ENCODE data around the gene ROR1. TPM values are rescaled to one million over a fixed set of nuclear protein-coding genes. Genes with fewer than 3 reads are reported as not detected.

ROR1 gene
- total and polyA plus RNA-seq, 2 donors (not counting 3 experiments of a cell fraction or from before 2014, with no cell fraction given), result 2.6 to 3.5 TPM

GRCh38 chr1:63984930-63985290, 211.1 kb downstream of the ROR1 start:
- no peaks in the 10 kb centered on the region for H3K9me1 ChIP-seq (replicated peaks; ENCODE audit: control insufficient read depth, extremely low read depth, insufficient read depth, low read length)
- no peak overlapping the region for H3K4me2 ChIP-seq (ENCODE audit: insufficient read depth, low read length)
- H3K9me3 ChIP-seq (replicated peaks; ENCODE audit: control insufficient read depth, insufficient read depth, low read length), result no peaks in the 10 kb centered on the region
- H4K20me1 ChIP-seq (replicated peaks; ENCODE audit: control insufficient read depth, extremely low read depth, insufficient read depth, low read length), result no peaks in the 10 kb centered on the region
- no peak overlapping the region for H3K27ac ChIP-seq (ENCODE audit: insufficient read depth, low read depth, low read length)
- FAIRE-seq, result no peak
- dilution Hi-C loops (cut with MboI; ENCODE audit: extremely low pct_ligation_motif_present, low sequenced_read_pairs), result no loop called here
- no peak for DNase-seq (ENCODE audit: low read depth, low spot score)
- no peaks in the 10 kb centered on the region for H3K79me2 ChIP-seq (ENCODE audit: control insufficient read depth, insufficient read depth, low read length)
- no peak overlapping the region for H3K4me3 ChIP-seq (replicated peaks in 1 of 3; ENCODE audit: insufficient read depth in 1 of 3, low read depth in 1 of 3, low read length in 3 of 3)
- H3K9ac ChIP-seq (replicated peaks; ENCODE audit: extremely low read depth, insufficient read depth, low read length), result no peak overlapping the region
- H3K4me1 ChIP-seq (ENCODE audit: control insufficient read depth, extremely low read depth, insufficient read depth, low read length), result no peaks in the 10 kb centered on the region
- ChIA-PET POLR2A (no interaction called here), CTCF (interaction anchor here (1.6 kb wide), 1 partner anchor 10 kb away, joined by 7 read pairs; no protein-coding TSS in a partner anchor)
- H2AFZ ChIP-seq (ENCODE audit: low read depth, low read length), result no peak overlapping the region
- intact Hi-C loops (cut with micrococcal nuclease), result no loop called here
- TF ChIP-seq EZH2 (IDR thresholded peaks at IDR 0.05; ENCODE audit: borderline replicate concordance, low read depth, low read length, severe bottlenecking), result no peak
- TF ChIP-seq MYC (IDR thresholded peaks at IDR 0.05; ENCODE audit: low read depth, low read length), result no peak
- TF ChIP-seq CTCF (IDR thresholded peaks at IDR 0.05; ENCODE audit: extremely low read depth in 1 of 2, insufficient read depth in 1 of 2, low read depth in 1 of 2, low read length in 2 of 2), result no peak
- BruUV-seq (replicated peaks), result no TSS peak
- H3K36me3 ChIP-seq (ENCODE audit: control insufficient read depth in 2 of 2, extremely low read depth in 1 of 2, insufficient read depth in 2 of 2, low read length in 2 of 2), result no peaks in the 10 kb centered on the region
- no peaks in the 10 kb centered on the region for H3K27me3 ChIP-seq (ENCODE audit: control insufficient read depth in 2 of 2, insufficient read depth in 2 of 2, low read length in 2 of 2)

DNA sequence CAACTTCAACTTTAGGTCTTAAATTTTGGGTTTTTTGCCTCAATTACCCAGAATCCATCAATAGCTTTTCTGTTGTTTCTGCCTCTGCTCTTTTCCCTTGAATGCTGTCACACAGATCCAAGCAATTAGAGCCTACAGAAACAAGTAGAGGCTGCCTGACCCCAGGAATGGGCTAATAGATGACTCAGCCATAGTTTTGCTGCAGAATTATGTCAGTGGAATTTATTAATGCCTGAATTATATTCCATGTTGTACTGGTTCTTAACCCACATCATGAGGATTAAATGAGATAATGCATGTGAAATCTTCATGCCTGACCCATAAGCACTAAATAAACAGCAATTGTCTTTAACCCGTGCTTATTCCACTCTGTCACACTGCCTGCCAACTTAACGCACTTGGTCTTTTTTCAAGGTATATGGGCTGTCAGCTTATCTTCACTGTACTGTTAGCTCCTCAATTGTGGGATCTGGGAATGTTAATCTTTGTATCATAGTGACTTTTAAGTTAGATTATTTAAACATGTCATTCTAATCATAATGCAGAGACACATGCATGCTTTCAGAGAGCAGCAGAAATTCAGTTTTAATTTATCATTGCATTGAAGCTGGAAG, 213.3 kb downstream of the ROR1 start:
- CTCF ChIA-PET, result interaction anchor here (0.7 kb wide), 1 partner anchor 56 kb away, joined by 3 read pairs; no protein-coding TSS in a partner anchor
- POLR2A ChIA-PET, result no interaction called here

More for the DNA sequence above, 213.3 kb downstream of the ROR1 start:
- Histone ChIP-seq H3K4me2 (ENCODE audit: insufficient read depth, low read length) (no peak overlapping the region), H3K79me2 (ENCODE audit: control insufficient read depth, insufficient read depth, low read length) (no peaks in the 10 kb centered on the region), H3K9me1 (replicated peaks; ENCODE audit: control insufficient read depth, extremely low read depth, insufficient read depth, low read length) (no peaks in the 10 kb centered on the region), H3K27me3 (ENCODE audit: control insufficient read depth in 2 of 2, insufficient read depth in 2 of 2, low read length in 2 of 2) (no peaks in the 10 kb centered on the region), H3K27ac (ENCODE audit: insufficient read depth, low read depth, low read length) (no peak overlapping the region), H2AFZ (ENCODE audit: low read depth, low read length) (no peak overlapping the region), H3K4me3 (replicated peaks in 1 of 3; ENCODE audit: insufficient read depth in 1 of 3, low read depth in 1 of 3, low read length in 3 of 3) (no peak overlapping the region), H3K4me1 (ENCODE audit: control insufficient read depth, extremely low read depth, insufficient read depth, low read length) (no peaks in the 10 kb centered on the region), H3K36me3 (ENCODE audit: control insufficient read depth in 2 of 2, extremely low read depth in 1 of 2, insufficient read depth in 2 of 2, low read length in 2 of 2) (no peaks in the 10 kb centered on the region), H4K20me1 (replicated peaks; ENCODE audit: control insufficient read depth, extremely low read depth, insufficient read depth, low read length) (no peaks in the 10 kb centered on the region), H3K9ac (replicated peaks; ENCODE audit: extremely low read depth, insufficient read depth, low read length) (no peak overlapping the region), H3K9me3 (replicated peaks; ENCODE audit: control insufficient read depth, insufficient read depth, low read length) (no peaks in the 10 kb centered on the region)
- FAIRE-seq, result no peak
- TF ChIP-seq POLR2A (IDR thresholded peaks at IDR 0.05; ENCODE audit: low read depth, low read length), result no peak
- peak; percentile 16 for TF ChIP-seq FOS (IDR thresholded peaks at IDR 0.05; ENCODE audit: borderline replicate concordance, insufficient read depth, low read length)
- no peak for TF ChIP-seq MAX (IDR thresholded peaks at IDR 0.05; ENCODE audit: insufficient read depth, insufficient read length)
- no peak for TF ChIP-seq GATA2 (IDR thresholded peaks at IDR 0.05; ENCODE audit: insufficient read depth, insufficient read length, low read depth, low read length)
- dilution Hi-C loops (cut with MboI; ENCODE audit: extremely low pct_ligation_motif_present, low sequenced_read_pairs), result no loop called here
- no peak for DNase-seq (ENCODE audit: low read depth, low spot score)
- intact Hi-C loops (cut with micrococcal nuclease), result no loop called here
- BruUV-seq (replicated peaks), result no TSS peak

Measured in endothelial cell of umbilical vein (primary cell).